WTC11 (cell line): ENCODE data around the gene KRT79. TPM values are rescaled to one million over a fixed set of nuclear protein-coding genes. Genes with fewer than 3 reads are reported as not detected.

ENCODE experiments used
- ATAC-seq: fragments of 200-7000 bp; cut with Tn5 transposase; 2 replicates; pipeline ENCODE4 v1.10.0; 2021; ENCODE audit warnings: mild to moderate bottlenecking, moderate library complexity
- CTCF ChIA-PET: fragments of 300-600 bp; sonication (Branson Sonifier 250); formaldehyde crosslinking; loops from one replicate; lab custom pipeline; 2021; ENCODE audit warnings: antibody characterized with exemption; lab: Charles Lee
- POLR2A ChIA-PET: fragments of 350-600 bp; sonication (Branson Sonifier 250); formaldehyde crosslinking; loops from one replicate; lab custom pipeline; 2021; ENCODE audit warnings: antibody characterized with exemption; lab: Charles Lee
- DNase-seq: peaks from one replicate; pipeline ENCODE4 v3.0.0; 2021; ENCODE audit warnings: low spot score
- H3K27ac Mint-ChIP-seq: 2 replicates; pipeline ENCODE4 v1.8.0; 2021; ENCODE audit warnings: mixed read lengths
- H3K27me3 Mint-ChIP-seq: 2 replicates; pipeline ENCODE4 v1.8.0; 2021; ENCODE audit warnings: low read depth, mild to moderate bottlenecking, moderate library complexity, mixed read lengths
- H3K36me3 Mint-ChIP-seq: 2 replicates; pipeline ENCODE4 v1.8.0; 2021; ENCODE audit warnings: mixed read lengths
- H3K4me1 Mint-ChIP-seq: 2 replicates; pipeline ENCODE4 v1.8.0; 2022; ENCODE audit warnings: mixed read lengths
- H3K4me3 Mint-ChIP-seq: 2 replicates; pipeline ENCODE4 v1.8.0; 2021; ENCODE audit warnings: mild to moderate bottlenecking, moderate library complexity, mixed read lengths
- H3K9me3 Mint-ChIP-seq: 2 replicates; pipeline ENCODE4 v1.8.0; 2021; ENCODE audit warnings: mixed read lengths
- IRF1 ChIP-seq: sonication (generic); formaldehyde crosslinking; IDR thresholded peaks from 2 replicates; pipeline ENCODE4 v1.8.0; 2023; ENCODE audit warnings: missing genetic modification reagents
- MLX ChIP-seq: sonication (generic); formaldehyde crosslinking; IDR thresholded peaks from 2 replicates; pipeline ENCODE4 v1.8.1; 2023; ENCODE audit warnings: mild to moderate bottlenecking, missing genetic modification reagents, moderate library complexity
- NFATC4 ChIP-seq: fragments of 250-450 bp; sonication (Bioruptor Pico); IDR thresholded peaks from 2 replicates; pipeline ENCODE4 v1.9.0; 2021; ENCODE audit warnings: mild to moderate bottlenecking
- NFE2L1 ChIP-seq: sonication (generic); formaldehyde crosslinking; IDR thresholded peaks from 2 replicates; pipeline ENCODE4 v1.8.1; 2023; ENCODE audit warnings: missing genetic modification reagents
- NR1H2 ChIP-seq: sonication (generic); formaldehyde crosslinking; IDR thresholded peaks from 2 replicates; pipeline ENCODE4 v1.9.0; 2021; ENCODE audit warnings: mild to moderate bottlenecking, moderate library complexity, missing genetic modification reagents
- PRRX2 ChIP-seq: fragments of 250-450 bp; sonication (Bioruptor Pico); IDR thresholded peaks from 2 replicates; pipeline ENCODE4 v1.8.0; 2021; ENCODE audit warnings: mild to moderate bottlenecking
- SOX15 ChIP-seq: fragments of 250-450 bp; sonication (Bioruptor Pico); IDR thresholded peaks from 2 replicates; pipeline ENCODE4 v1.9.0; 2021; ENCODE audit warnings: mild to moderate bottlenecking
- TP53 ChIP-seq: sonication (generic); formaldehyde crosslinking; IDR thresholded peaks from 2 replicates; pipeline ENCODE4 v1.8.1; 2023; ENCODE audit warnings: mild to moderate bottlenecking, missing genetic modification reagents
- ZBTB43 ChIP-seq: sonication (generic); formaldehyde crosslinking; IDR thresholded peaks from 2 replicates; pipeline ENCODE4 v1.8.1; 2023; ENCODE audit warnings: mild to moderate bottlenecking, missing genetic modification reagents
- ZNF263 ChIP-seq: sonication (generic); formaldehyde crosslinking; IDR thresholded peaks from 2 replicates; pipeline ENCODE4 v1.8.1; 2022; ENCODE audit warnings: low read depth, mild to moderate bottlenecking, moderate library complexity, missing genetic modification reagents
- ZNF416 ChIP-seq: fragments of 250-450 bp; sonication (Bioruptor Pico); IDR thresholded peaks from 2 replicates; pipeline ENCODE4 v1.9.0; 2021; ENCODE audit warnings: mild to moderate bottlenecking, inconsistent platforms
- total RNA-seq: library from RNA; stranded (reverse); gene quantifications from 3 replicates; pipeline ENCODE4 v1.2.3, GENCODE V29; 2021
- TF ChIP-seq, protein P1 (sequence below): fragments of 250-450 bp; sonication (Bioruptor Pico); IDR thresholded peaks from 2 replicates; pipeline ENCODE4 v1.8.0; 2021; ENCODE audit warnings: mild to moderate bottlenecking
- TF ChIP-seq, protein P2 (sequence below): sonication (generic); formaldehyde crosslinking; IDR thresholded peaks from 2 replicates; pipeline ENCODE4 v1.8.1; 2023; ENCODE audit warnings: mild to moderate bottlenecking, missing genetic modification reagents
- TF ChIP-seq, protein P3 (sequence below): sonication (generic); formaldehyde crosslinking; IDR thresholded peaks from 2 replicates; pipeline ENCODE4 v1.8.1; 2023; ENCODE audit warnings: mild to moderate bottlenecking, missing genetic modification reagents, moderate library complexity
- TF ChIP-seq, protein P4 (sequence below): sonication (generic); formaldehyde crosslinking; IDR thresholded peaks from 2 replicates; pipeline ENCODE4 v1.8.0; 2023; ENCODE audit warnings: missing genetic modification reagents, mild to moderate bottlenecking, borderline replicate concordance
- TF ChIP-seq, protein P5 (sequence below): sonication (generic); formaldehyde crosslinking; conservative IDR thresholded peaks from 2 replicates; pipeline ENCODE4 v1.8.1; 2023; ENCODE audit warnings: mild to moderate bottlenecking, low read depth, missing genetic modification reagents, moderate library complexity

The KRT79 gene
- total RNA-seq, 1 experiment from 2014 or later = not detected

GRCh38 chr12:52794479-52795331 is 39.4 kb downstream of the KRT79 start:
- POLR2A ChIA-PET = no interaction called here
- H3K4me1 Mint-ChIP-seq = peaks cover 14% of the 10 kb centered on the region
- no peak for DNase-seq
- H3K27me3 Mint-ChIP-seq = peaks cover 9% of the 10 kb centered on the region
- TF ChIP-seq NFE2L1 (CRISPR knock-in tag) (no peak), NR1H2 (no peak)
- TF ChIP-seq, protein P1, sequence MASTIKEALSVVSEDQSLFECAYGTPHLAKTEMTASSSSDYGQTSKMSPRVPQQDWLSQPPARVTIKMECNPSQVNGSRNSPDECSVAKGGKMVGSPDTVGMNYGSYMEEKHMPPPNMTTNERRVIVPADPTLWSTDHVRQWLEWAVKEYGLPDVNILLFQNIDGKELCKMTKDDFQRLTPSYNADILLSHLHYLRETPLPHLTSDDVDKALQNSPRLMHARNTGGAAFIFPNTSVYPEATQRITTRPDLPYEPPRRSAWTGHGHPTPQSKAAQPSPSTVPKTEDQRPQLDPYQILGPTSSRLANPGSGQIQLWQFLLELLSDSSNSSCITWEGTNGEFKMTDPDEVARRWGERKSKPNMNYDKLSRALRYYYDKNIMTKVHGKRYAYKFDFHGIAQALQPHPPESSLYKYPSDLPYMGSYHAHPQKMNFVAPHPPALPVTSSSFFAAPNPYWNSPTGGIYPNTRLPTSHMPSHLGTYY (CRISPR knock-in tag) = no peak
- TF ChIP-seq, protein P2, sequence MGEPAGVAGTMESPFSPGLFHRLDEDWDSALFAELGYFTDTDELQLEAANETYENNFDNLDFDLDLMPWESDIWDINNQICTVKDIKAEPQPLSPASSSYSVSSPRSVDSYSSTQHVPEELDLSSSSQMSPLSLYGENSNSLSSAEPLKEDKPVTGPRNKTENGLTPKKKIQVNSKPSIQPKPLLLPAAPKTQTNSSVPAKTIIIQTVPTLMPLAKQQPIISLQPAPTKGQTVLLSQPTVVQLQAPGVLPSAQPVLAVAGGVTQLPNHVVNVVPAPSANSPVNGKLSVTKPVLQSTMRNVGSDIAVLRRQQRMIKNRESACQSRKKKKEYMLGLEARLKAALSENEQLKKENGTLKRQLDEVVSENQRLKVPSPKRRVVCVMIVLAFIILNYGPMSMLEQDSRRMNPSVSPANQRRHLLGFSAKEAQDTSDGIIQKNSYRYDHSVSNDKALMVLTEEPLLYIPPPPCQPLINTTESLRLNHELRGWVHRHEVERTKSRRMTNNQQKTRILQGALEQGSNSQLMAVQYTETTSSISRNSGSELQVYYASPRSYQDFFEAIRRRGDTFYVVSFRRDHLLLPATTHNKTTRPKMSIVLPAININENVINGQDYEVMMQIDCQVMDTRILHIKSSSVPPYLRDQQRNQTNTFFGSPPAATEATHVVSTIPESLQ (CRISPR knock-in tag) = no peak
- TF ChIP-seq, protein P3, sequence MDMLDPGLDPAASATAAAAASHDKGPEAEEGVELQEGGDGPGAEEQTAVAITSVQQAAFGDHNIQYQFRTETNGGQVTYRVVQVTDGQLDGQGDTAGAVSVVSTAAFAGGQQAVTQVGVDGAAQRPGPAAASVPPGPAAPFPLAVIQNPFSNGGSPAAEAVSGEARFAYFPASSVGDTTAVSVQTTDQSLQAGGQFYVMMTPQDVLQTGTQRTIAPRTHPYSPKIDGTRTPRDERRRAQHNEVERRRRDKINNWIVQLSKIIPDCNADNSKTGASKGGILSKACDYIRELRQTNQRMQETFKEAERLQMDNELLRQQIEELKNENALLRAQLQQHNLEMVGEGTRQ = no peak
- TF ChIP-seq, all 79 proteins: peak for 0
- Mint-ChIP-seq H3K36me3 (no peaks in the 10 kb centered on the region), H3K9me3 (0 out of 2 replicates have a peak, but pooled peaks cover 3% of the 10 kb centered on the region), H3K27ac (no peak overlapping the region), H3K4me3 (no peak overlapping the region)
- CTCF ChIA-PET = interaction anchor here (0.6 to 2.0 kb wide), 2 partner anchors 102 to 516 kb away, joined by 3 to 4 read pairs; no protein-coding TSS in a partner anchor
- ATAC-seq = no peak

DNA sequence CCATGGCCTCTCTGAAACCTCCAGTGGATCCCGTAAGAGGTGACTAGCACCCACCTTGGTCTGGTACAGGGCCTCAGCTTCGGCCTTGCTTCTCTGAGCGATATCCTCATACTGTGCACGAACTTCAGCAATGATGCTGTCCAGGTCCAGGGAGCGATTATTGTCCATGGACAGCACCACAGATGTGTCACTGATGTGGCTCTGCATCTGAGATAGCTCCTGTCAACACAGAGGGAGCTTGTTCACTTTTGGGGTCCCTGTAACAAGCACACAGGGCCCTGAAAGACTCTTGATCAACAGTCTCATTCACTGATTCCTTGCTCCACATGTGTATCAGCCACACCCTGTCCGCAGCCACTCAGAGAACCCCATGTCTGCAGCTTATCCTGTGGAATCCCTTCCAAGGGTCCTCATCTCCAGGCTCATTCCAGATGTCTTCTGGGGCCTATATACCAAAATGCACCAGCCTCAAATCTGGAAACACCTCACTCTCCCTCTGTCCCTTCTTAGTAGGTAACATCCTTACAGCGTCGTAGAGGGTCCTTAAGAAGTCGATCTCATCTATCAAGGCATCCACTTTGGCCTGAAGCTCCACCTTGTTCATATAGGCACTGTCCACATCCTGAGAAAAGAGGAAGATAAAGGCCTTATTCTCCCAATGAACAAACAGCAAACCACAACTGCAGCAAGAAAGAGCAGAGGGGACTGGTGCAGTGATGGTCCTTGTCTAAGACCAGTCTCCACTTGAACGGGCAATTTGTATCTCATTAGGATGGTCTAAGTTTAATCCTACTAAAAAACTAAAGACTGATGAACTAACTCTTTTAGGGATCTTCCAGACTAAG is 41.7 kb downstream of the KRT79 start:
- Mint-ChIP-seq H3K27ac (no peak overlapping the region), H3K27me3 (peaks cover 11% of the 10 kb centered on the region), H3K9me3 (0 out of 2 replicates have a peak, but pooled peaks cover 3% of the 10 kb centered on the region), H3K4me3 (no peak overlapping the region), H3K4me1 (peaks cover 7% of the 10 kb centered on the region), H3K36me3 (no peaks in the 10 kb centered on the region)
- DNase-seq = no peak
- ChIA-PET CTCF (interaction anchor here (5.8 kb wide), 1 partner anchor 78 kb away, joined by 25 read pairs; no protein-coding TSS in a partner anchor), POLR2A (no interaction called here)
- TF ChIP-seq PRRX2 (no peak), ZNF263 (no peak), TP53 (CRISPR knock-in tag) (no peak), SOX15 (CRISPR knock-in tag) (no peak), NR1H2 (no peak), NFE2L1 (CRISPR knock-in tag) (no peak), MLX (CRISPR knock-in tag) (no peak), IRF1 (CRISPR knock-in tag) (no peak), ZNF416 (CRISPR knock-in tag) (no peak), NFATC4 (CRISPR knock-in tag) (no peak), ZBTB43 (CRISPR knock-in tag) (no peak)
- TF ChIP-seq, protein P4, sequence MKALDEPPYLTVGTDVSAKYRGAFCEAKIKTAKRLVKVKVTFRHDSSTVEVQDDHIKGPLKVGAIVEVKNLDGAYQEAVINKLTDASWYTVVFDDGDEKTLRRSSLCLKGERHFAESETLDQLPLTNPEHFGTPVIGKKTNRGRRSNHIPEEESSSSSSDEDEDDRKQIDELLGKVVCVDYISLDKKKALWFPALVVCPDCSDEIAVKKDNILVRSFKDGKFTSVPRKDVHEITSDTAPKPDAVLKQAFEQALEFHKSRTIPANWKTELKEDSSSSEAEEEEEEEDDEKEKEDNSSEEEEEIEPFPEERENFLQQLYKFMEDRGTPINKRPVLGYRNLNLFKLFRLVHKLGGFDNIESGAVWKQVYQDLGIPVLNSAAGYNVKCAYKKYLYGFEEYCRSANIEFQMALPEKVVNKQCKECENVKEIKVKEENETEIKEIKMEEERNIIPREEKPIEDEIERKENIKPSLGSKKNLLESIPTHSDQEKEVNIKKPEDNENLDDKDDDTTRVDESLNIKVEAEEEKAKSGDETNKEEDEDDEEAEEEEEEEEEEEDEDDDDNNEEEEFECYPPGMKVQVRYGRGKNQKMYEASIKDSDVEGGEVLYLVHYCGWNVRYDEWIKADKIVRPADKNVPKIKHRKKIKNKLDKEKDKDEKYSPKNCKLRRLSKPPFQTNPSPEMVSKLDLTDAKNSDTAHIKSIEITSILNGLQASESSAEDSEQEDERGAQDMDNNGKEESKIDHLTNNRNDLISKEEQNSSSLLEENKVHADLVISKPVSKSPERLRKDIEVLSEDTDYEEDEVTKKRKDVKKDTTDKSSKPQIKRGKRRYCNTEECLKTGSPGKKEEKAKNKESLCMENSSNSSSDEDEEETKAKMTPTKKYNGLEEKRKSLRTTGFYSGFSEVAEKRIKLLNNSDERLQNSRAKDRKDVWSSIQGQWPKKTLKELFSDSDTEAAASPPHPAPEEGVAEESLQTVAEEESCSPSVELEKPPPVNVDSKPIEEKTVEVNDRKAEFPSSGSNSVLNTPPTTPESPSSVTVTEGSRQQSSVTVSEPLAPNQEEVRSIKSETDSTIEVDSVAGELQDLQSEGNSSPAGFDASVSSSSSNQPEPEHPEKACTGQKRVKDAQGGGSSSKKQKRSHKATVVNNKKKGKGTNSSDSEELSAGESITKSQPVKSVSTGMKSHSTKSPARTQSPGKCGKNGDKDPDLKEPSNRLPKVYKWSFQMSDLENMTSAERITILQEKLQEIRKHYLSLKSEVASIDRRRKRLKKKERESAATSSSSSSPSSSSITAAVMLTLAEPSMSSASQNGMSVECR = no peak
- TF ChIP-seq, protein P5, sequence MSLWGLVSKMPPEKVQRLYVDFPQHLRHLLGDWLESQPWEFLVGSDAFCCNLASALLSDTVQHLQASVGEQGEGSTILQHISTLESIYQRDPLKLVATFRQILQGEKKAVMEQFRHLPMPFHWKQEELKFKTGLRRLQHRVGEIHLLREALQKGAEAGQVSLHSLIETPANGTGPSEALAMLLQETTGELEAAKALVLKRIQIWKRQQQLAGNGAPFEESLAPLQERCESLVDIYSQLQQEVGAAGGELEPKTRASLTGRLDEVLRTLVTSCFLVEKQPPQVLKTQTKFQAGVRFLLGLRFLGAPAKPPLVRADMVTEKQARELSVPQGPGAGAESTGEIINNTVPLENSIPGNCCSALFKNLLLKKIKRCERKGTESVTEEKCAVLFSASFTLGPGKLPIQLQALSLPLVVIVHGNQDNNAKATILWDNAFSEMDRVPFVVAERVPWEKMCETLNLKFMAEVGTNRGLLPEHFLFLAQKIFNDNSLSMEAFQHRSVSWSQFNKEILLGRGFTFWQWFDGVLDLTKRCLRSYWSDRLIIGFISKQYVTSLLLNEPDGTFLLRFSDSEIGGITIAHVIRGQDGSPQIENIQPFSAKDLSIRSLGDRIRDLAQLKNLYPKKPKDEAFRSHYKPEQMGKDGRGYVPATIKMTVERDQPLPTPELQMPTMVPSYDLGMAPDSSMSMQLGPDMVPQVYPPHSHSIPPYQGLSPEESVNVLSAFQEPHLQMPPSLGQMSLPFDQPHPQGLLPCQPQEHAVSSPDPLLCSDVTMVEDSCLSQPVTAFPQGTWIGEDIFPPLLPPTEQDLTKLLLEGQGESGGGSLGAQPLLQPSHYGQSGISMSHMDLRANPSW (CRISPR knock-in tag) = no peak
- no peak for ATAC-seq
